ENCODE data around the gene BICD2. TPM values are rescaled to one million over a fixed set of nuclear protein-coding genes. Genes with fewer than 3 reads are reported as not detected.

The BICD2 gene
- total RNA-seq, 1 donor from 2014 or later = 25.5 TPM

GRCh38 chr9:92763721-92764380, 782 bp downstream of the BICD2 start:
- no peaks in the 10 kb centered on the region for H3K9me3 Mint-ChIP-seq (ENCODE audit: low read depth)
- peaks cover 23% of the 10 kb centered on the region for H3K4me1 Mint-ChIP-seq (ENCODE audit: low read depth)
- peak overlapping the region; percentile 86 for H3K4me3 Mint-ChIP-seq (ENCODE audit: low read depth)
- no peak for TF ChIP-seq CTCF (IDR thresholded peaks at IDR 0.05; ENCODE audit: unreplicated experiment)
- no peaks in the 10 kb centered on the region for H3K36me3 Mint-ChIP-seq (ENCODE audit: insufficient read depth)
- no peak for DNase-seq (ENCODE audit: low spot score, unreplicated experiment)
- H3K27me3 Mint-ChIP-seq = peaks cover 4% of the 10 kb centered on the region
- H3K27ac Mint-ChIP-seq = peak overlapping the region; percentile 79

- H3K4me1 Mint-ChIP-seq (ENCODE audit: low read depth) = peaks cover 23% of the 10 kb centered on the region
- no peak for TF ChIP-seq CTCF (IDR thresholded peaks at IDR 0.05; ENCODE audit: unreplicated experiment)
- no peaks in the 10 kb centered on the region for H3K9me3 Mint-ChIP-seq (ENCODE audit: low read depth)
- no peaks in the 10 kb centered on the region for H3K36me3 Mint-ChIP-seq (ENCODE audit: insufficient read depth)
- H3K4me3 Mint-ChIP-seq (ENCODE audit: low read depth) = peak overlapping the region; percentile 86
- H3K27me3 Mint-ChIP-seq = no peaks in the 10 kb centered on the region
- peak overlapping the region; percentile 79 for H3K27ac Mint-ChIP-seq
- DNase-seq (ENCODE audit: low spot score, unreplicated experiment) = no peak
Observed at GRCh38 chr9:92762781-92763708, 1.6 kb downstream of the BICD2 start.

GRCh38 chr9:92762196-92762595, 2.4 kb downstream of the BICD2 start:
- peaks cover 23% of the 10 kb centered on the region for H3K4me1 Mint-ChIP-seq (ENCODE audit: low read depth)
- no peaks in the 10 kb centered on the region for H3K36me3 Mint-ChIP-seq (ENCODE audit: insufficient read depth)
- no peaks in the 10 kb centered on the region for H3K9me3 Mint-ChIP-seq (ENCODE audit: low read depth)

GRCh38 chr9:92761686-92762085, 2.9 kb downstream of the BICD2 start:
- H3K4me3 Mint-ChIP-seq (ENCODE audit: low read depth) = no peak overlapping the region
- H3K9me3 Mint-ChIP-seq (ENCODE audit: low read depth) = no peaks in the 10 kb centered on the region
- peaks cover 23% of the 10 kb centered on the region for H3K4me1 Mint-ChIP-seq (ENCODE audit: low read depth)
- no peak overlapping the region for H3K27ac Mint-ChIP-seq
- no peaks in the 10 kb centered on the region for H3K36me3 Mint-ChIP-seq (ENCODE audit: insufficient read depth)
- H3K27me3 Mint-ChIP-seq = no peaks in the 10 kb centered on the region
- no peak for TF ChIP-seq CTCF (IDR thresholded peaks at IDR 0.05; ENCODE audit: unreplicated experiment)
- no peak for DNase-seq (ENCODE audit: low spot score, unreplicated experiment)

More at GRCh38 chr9:92762196-92762595, 2.4 kb downstream of the BICD2 start:
- Mint-ChIP-seq H3K27me3 (no peaks in the 10 kb centered on the region), H3K4me3 (ENCODE audit: low read depth) (peak overlapping the region; percentile 86), H3K27ac (no peak overlapping the region)
- no peak for DNase-seq (ENCODE audit: low spot score, unreplicated experiment)
- no peak for TF ChIP-seq CTCF (IDR thresholded peaks at IDR 0.05; ENCODE audit: unreplicated experiment)

GRCh38 chr9:92760494-92760893, 4.1 kb downstream of the BICD2 start:
- peaks cover 17% of the 10 kb centered on the region for H3K4me1 Mint-ChIP-seq (ENCODE audit: low read depth)
- no peak for TF ChIP-seq CTCF (IDR thresholded peaks at IDR 0.05; ENCODE audit: unreplicated experiment)
- DNase-seq (ENCODE audit: low spot score, unreplicated experiment) = no peak
- H3K9me3 Mint-ChIP-seq (ENCODE audit: low read depth) = peaks cover 2% of the 10 kb centered on the region
- peaks cover 2% of the 10 kb centered on the region for H3K36me3 Mint-ChIP-seq (ENCODE audit: insufficient read depth)
- no peak overlapping the region for H3K4me3 Mint-ChIP-seq (ENCODE audit: low read depth)
- no peaks in the 10 kb centered on the region for H3K27me3 Mint-ChIP-seq
- no peak overlapping the region for H3K27ac Mint-ChIP-seq
